Amniotic epithelial cell (primary cell): ENCODE measurements around the gene GNA14.
A peak's percentile ranks its signal among the peaks of the same experiment; 100 is the strongest.
"Not testable (repeated sequence)": the region's sequence is repeated elsewhere in the genome, so short reads cannot be mapped to it uniquely, and the experiment has no call there.

ENCODE experiments used
- DNase-seq: peaks from one replicate; pipeline ENCODE4 v3.0.0-alpha.2; 2010; ENCODE audit warnings: low read depth

Gene GNA14

DNA sequence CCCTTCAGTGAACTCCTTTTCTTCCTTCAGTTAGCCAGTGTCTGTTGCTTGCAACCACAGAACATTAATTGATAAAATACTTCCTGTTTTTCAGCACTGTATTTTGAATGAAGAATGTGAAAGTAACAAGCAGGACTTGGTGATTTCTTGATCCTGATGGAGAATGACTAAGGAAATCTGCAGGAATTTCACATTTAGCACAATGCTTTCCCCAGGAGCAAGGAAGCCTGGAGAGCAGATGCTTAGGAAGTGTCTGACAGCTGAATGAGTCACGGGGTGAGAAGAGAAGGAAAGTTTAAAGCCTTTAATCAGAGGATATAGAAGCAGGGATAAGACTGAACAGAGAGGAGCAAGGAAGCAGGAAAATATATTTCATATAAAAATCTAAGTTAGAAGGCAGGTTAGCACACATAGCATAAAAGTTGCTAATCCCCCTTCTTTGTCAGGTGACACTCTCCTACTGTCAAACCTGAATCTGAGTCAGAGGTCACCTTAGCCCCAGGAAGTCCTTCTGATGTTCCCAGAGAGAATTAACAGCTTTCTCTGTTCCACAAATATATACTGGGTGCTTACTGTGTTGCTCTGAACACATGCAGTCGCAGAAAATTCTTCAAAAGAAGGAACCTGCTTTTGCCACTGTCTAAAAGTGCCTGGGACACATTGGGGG is 59.7 kb downstream of the GNA14 start:
- DNase-seq, result peak; percentile 87

DNA sequence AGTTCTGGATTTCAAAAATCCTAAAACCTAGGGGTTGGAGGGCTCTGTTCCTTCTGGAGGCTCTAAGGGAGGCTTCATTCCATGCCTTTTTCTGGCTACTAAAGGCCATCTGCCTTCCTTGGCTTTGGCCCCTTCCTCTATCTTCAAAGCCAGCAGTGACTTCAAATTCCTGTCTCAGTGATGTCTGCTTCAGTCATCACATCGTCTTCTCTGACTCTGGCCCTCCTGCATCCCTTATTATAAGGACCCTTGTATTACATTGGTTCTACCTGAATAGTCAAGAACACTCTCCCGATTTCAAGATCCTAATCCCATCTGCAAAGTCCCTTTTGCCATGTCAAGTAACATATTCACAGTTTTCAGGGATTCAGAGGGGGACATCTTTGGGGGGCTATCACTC is 60.3 kb downstream of the GNA14 start:
- DNase-seq, result no peak

DNA sequence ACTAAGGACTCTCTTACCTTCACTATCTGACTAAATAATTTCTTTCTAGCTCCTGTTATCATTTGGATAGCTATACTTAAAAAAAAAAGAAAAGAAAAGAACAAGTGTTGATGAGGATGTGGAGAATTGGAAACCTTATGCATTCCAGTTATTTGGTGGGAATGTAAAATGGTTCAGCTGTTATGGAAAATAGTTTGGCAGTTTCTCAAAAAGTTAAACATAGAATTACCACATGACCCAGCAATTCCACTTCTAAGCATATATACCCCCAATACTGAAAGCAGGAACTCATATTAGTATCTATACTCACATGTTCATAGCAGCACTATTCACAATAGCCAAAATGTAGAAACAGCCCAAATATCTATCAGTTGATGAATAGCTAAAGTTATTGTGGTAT is 61.1 kb downstream of the GNA14 start:
- no peak for DNase-seq

DNA sequence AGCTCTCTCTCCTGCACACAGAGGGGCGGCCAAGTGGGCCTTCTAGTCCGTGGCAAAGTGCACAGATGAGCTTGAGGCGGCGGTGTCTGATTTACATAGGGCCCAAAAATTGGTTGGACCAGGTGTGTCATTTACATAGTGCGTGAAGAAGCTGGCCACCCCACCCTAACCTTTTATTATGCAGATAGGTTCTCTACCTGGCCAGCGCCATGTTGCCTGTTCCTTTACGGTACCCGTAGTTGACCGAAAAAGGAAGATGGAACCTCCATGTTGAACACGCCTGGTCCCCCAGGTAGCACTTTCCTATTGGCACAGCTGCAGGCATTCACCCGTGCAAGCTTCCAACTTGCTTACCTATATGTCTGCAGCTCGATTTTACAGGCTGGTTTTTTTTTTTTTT is 61.5 kb downstream of the GNA14 start:
- no peak for DNase-seq

DNA sequence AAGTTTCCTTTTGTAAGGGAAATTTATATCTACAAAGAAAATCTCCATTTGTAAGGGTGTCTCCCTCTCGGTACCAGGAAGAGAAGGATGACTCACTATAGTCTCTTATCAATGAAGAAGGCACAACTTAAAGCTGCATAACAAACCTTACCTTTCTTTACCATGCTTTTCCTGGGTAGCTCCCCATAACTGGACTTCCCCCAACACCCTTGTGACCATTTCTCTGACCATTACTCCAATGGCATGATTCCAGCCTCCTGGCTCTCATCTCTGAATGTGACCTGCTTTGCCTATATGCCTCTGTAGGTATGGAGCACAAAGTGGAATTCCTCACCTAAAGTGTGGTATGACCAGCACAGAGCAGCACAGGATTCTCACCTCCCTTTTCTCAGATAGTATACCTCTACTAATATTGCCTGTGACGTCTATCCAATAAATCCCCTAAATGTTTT is 62.8 kb downstream of the GNA14 start:
- DNase-seq, result no peak

DNA sequence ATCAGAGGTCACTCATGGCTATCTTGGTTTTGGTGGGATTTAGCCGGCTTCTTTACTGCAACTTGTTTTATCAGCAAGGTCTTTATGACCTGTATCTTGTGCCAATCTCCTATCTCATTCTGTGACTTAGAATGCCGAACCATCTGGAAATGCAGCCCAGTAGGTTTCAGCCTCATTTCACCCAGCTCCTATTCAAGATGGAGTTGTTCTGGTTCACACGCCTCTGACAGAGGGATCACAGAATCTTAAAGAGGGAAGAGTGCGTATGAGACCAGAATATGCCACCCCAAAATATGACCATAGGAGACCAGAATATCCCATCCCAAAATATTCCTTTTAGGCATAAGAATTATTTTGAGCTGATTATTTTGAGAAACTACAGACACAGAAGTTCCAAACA is 63.2 kb downstream of the GNA14 start:
- DNase-seq, result not testable (repeated sequence)

DNA sequence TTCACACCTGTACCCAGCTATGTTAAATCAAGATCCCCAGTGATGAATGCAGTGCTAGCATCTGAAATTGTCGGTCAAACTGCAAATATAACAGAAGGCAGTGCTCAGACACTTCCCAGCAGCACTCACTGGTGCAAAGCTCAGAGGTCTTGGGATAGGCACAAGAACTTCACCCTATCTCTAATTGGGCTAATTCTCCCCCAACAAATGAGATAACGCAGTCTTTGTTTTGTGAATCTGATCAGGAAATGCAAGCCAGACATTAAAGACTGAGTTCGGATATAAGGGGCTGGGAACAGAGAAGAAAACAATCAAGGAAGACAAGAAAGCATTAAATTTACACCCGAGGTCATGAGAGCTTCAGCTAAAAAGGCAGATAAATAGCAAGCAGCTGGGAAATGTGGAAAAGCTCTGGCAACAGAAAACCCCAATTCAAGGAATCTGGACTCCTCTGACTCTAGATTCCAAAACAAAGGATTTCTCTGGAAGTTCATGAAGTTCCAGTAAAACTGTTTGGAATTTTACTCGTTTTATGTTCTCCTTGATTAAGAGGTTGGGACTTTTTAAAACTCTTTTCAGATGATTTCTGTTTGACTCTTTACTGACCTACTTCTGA is 65.1 kb downstream of the GNA14 start:
- no peak for DNase-seq

DNA sequence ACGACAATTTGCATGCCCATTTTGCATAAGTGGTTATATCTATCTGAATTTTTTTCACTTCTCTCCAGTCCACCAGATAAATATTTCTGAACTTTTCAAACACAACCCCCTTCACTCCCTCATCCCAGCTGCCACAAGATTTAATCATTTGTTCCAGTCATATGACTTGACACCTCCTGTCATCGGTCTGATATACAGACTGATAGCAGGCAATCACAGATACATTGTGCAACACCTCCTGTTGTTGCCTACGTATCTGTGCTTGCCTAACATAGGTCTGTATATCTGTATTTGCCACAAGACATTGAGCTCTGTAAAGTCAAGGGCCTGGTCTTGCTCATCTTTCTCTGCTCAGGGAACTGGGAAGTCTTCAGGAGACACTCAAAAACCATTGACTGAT is 65.6 kb downstream of the GNA14 start:
- peak; percentile 20 for DNase-seq

DNA sequence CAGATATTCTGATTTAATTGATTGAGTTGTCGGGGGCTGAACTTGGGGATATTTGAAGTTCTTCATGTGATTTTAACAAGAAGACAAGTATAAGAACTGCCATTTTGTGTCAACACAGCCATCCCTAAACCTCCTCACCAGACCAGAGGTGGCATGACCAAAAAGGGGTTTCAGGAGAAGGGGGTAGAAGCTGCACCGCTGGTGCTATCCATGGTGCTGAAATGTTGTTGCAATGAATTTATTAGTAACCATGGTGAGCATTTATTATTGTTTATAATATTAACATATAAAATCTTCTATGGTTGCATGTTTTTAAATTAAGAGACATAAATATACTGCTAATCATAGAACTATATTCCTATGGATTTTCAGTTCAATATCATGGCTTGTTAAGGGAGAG is 72.3 kb downstream of the GNA14 start:
- peak; percentile 27 for DNase-seq

DNA sequence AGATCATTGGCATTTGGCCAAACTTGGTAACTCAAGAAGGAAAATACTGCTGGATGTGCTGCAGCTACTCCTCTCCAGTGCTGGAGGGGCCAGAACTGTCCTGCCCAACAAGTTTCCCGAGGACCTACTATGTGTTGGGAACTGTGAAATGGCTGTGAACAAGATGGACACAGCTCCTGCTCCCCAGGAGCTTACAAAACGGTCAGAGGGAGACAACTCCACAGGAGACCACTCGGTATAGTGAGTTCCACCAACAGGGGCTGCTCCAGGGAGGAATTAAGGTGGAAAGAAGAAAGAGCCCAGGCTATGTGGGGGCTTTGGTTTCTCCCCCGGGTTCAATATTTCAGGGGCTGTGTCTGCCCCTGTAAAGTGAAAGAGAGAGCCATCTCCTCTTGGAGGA is 78.8 kb downstream of the GNA14 start:
- DNase-seq, result no peak

DNA sequence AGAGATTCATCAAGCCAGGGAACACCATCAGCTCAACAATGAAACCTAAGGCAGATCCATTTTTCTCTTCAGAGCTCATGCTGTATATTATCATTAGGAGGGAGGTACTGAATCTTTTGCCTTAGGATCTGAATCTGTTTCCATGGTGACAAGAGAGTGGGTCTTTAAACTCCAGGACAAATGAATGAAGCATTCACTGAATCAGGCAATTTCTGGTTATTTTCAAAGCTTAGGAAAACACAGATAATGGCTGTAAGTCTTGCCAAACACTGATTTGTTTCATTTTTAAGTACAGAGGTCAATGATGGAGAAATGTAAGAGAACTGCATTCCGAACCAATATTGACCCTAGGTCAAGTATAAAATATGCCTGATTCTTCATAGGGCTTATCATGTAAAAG is 84.9 kb downstream of the GNA14 start:
- DNase-seq, result peak; percentile 10

DNA sequence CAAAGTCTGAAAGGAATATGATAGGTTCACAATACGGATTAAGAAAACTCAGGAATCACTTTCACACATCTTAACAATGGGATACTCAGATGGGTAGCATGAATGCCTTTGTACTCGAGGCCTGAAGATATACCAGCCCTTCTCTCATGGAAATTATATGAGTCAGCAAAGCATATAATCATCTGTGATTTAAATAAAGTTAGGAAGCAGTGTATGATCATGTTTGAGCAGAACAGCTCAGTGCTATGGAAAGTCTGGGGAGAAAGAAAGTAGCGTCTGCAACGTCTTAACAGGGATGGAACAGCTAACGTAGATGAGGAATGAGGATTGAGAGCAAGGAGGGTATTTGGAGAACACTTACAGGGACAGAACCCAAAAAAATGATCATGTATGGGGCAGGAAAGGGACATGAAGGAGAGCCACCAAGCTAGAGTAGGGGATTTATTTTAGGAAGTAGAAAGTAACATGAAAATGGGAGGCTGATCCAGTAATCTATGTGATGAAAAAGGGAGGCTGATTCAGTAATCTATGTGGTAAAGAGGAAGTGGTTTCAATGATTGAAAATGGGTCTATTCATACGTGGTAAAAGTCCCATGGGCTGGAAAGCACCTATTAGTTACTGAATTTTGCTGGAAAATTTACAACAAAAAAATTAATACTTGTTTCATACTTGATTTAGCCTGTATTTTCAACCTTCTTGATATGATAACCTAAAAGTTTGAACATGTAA is 85.9 kb downstream of the GNA14 start:
- DNase-seq, result no peak

DNA sequence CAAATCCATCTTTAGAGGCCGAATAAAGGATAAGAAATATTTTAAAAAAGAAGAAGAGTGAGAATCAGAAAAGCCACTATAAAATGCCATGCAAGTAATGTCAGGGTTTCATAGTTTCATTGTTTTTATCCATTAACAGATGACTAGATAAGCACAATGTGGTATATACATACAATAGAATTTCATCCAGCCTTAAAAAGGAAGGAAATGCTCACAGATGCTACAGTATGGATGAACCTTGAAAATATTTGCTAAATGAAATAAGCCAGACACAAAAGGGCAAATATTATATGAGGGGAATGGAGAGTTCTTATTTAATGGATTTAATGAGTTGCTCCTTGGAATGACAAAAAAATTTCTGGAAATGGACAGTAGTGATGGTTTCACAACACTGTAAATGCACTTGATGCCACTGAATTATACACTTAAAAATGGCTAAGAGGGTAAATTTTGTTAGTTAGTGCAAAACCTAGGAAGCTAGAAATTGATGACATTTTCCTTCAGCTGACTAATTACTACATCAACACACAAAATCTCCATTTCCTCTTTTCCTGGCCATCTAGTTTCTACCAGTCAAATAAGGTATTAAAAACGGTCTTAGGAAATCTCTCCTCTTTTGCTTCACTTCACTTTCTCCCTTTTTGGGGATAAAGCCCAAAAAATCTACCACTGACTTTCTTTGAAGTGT is 86.6 kb downstream of the GNA14 start:
- no peak for DNase-seq

DNA sequence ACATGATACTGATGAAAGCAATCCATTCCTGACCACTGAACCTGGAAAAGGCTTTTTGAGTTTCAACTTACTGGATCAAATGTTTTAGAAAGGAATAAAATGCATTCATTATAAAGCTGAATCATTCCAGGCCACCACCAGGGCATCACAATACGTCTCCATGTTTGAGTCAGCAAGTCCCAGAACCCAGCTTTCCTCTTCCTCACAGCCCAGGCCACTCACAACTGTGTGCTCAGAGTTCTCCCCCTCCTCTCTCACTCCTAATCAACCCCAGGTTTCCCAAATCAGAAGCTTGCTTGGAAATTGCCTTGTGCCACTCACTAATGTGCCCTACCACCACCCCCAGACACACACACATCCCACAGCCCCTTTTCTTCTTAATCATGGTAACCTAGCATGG is 91.7 kb downstream of the GNA14 start:
- DNase-seq, result no peak

DNA sequence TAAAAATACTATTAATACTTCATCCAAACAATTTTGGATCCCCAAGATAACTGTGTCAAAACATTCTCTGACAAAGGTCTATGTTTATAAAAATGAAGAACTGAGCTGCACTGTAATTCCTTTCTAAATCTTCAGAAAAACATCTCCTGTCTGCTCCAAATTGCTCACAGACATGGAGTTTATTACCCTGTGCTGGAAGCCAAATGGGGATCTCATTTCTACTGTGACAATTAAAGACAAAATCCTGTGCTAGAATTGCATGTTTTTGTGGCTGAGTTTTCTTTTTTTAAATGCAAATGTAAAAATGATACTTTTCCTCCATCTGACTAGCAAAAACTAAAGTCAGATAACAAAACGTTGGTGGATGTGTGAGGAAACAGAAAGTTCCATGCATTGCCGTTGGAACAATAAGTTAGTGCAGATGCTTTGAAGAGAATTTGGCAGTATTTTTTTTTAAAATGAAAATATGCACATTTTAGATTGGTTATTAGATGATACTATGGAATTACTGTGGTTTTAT is 93.5 kb downstream of the GNA14 start:
- no peak for DNase-seq

DNA sequence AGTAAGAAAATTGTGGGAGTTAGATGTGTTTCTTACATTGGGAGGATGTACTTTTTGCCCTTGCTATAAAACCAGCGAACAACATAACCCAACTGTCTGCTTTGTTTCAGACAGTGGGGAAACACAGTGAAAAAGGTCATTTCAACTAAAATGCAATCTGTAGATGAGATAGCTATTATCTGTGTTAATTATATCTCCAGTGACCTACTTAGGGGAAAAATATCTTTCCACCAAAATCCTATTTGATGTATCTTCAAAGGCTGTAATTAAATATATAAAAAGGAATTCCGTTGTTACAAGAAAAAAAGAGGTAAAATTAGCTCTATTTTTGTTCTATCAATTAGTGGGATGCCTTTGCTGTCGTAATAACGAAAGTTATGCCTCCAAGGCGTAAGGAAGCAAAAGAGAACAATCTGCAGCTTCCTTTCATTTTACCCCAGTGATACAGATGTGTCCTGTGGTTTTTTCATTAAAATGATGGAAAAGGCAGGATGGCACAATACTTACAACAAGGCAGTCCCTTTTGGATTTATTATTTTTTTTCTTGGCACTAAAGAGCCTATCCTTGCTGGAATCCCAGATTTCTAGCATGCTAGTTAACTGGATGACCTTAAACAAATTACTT is 100.9 kb downstream of the GNA14 start:
- DNase-seq, result no peak

DNA sequence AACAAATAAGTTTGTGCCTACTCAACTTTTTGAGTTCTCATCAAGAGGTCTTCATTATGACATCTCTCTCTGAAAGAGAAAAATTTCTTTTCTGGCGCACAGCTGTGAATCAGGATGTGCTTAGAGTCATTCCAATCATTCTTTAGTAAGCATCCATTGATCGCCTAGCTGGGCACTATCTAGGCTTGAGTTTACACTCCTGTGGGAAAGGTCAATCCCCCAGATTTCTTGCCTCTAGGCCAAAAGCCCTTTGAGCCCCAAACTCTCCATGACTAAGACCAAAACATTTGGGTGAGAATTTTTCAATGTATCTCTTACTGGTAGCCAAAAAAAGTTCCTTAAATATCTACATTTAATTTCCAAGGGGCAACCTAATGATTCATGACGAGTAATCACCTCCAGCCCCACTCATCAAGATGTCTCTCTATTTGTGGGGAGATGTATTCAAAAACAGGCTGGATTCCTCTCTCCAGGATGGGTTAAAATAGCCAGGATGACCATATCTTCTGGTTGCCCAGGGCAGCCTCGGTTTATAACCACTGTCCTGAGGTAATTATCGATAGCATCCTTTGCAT is 101.7 kb downstream of the GNA14 start:
- DNase-seq, result no peak

DNA sequence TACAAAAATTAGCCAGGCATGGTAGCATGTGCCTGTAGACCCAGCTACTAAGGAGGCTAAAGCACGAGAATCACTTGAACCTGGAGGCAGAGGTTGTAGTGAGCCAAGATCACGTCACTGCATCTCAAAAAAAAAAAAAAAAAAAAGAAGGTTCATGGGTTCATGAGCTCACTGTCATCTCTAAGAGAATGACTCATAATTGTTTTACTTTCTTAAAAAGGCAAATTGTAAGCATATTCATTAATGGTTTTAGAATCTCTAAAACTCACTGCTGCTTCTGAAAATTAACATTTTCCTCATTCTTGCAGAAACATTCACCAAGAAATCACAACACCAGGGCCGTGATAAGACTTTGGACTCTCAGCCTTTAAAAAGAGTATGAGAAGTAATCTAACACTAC is 103.6 kb downstream of the GNA14 start:
- peak; percentile 18 for DNase-seq

DNA sequence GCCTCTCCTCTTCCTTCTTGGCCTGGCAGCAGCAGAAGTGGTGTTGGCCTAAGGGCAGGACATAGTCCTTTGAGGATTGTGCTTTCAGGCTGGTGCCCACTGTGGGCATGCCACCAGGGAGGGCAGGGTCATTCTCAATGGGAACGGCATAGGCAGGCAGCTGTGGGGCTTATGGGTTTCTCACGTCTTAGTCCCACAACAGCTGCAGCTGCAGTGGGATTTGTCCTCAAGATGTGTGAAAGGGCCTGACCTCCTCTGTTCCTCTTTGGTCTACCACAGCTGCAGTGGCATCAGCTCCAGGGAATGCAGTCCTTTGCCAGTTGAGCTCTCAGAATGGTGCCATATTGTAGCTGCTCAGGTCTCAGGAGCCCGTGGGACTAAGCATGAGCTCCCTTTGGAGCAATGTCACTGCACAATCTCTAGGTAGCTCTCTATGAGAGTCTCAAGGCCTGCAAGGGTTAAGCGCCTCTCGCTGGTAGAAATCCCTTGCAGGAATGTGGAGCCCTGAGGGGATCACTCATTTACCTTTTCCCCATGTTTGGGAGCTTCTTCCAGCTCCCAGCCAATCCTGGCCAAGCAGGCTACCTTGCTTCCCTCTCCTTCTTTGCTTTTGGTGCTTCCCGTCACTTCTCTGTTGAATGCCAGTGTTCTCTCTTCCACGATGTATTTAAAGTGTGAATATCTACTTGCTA is 104.8 kb downstream of the GNA14 start:
- DNase-seq, result no peak

DNA sequence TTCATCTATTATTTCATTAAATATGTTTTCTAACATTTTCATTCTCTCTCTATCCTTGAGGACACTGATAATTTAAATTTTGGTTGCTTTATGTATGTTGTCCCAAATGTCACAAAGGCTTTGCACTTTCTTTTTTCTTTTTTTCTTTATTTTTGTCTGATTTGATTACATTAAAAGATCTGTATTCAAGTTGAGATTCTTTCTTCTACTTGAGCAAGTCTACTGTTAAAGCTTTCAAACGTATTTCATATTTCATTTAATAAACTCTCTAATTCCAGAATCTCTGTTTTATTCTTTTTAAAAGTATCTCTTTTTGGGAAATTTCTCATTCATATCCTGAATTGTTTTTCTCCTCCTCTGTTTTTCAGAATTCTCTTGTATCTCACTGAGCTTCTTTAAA is 106.5 kb downstream of the GNA14 start:
- no peak for DNase-seq

DNA sequence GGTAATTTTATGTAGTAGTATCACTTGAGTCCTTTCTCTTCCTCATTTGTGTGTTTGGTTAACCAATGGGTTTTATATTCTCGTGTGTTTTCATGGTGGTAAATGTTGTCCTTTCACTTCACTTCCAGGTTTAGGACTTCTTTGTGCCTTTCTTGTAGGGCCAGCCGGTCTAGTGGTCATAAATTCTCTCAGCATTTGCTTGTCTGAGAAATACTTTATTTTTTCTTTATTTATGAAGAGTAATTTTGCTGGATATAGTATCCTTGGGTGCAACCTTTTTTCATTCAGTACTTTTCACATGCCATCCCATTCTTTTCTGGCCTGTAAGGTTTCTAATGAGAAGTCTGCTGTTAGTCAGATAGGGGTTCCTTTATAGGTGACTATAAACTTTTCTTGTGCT is 107.1 kb downstream of the GNA14 start:
- no peak for DNase-seq
